Measurements from ENCODE around the gene GJD4.

- TF ChIP-seq RARB (CRISPR knock-in tag; IDR thresholded peaks at IDR 0.05) (no peak), ZFP3 (CRISPR knock-in tag; IDR thresholded peaks at IDR 0.05) (no peak), POU6F1 (CRISPR knock-in tag; IDR thresholded peaks at IDR 0.05; ENCODE audit: borderline replicate concordance, low read depth) (no peak), PATZ1 (CRISPR knock-in tag; IDR thresholded peaks at IDR 0.05; ENCODE audit: borderline replicate concordance) (no peak), ARNTL (CRISPR knock-in tag; IDR thresholded peaks at IDR 0.05; ENCODE audit: borderline replicate concordance, low read depth) (no peak), ESRRG (CRISPR knock-in tag; IDR thresholded peaks at IDR 0.05) (no peak)
- TF ChIP-seq, protein P1, sequence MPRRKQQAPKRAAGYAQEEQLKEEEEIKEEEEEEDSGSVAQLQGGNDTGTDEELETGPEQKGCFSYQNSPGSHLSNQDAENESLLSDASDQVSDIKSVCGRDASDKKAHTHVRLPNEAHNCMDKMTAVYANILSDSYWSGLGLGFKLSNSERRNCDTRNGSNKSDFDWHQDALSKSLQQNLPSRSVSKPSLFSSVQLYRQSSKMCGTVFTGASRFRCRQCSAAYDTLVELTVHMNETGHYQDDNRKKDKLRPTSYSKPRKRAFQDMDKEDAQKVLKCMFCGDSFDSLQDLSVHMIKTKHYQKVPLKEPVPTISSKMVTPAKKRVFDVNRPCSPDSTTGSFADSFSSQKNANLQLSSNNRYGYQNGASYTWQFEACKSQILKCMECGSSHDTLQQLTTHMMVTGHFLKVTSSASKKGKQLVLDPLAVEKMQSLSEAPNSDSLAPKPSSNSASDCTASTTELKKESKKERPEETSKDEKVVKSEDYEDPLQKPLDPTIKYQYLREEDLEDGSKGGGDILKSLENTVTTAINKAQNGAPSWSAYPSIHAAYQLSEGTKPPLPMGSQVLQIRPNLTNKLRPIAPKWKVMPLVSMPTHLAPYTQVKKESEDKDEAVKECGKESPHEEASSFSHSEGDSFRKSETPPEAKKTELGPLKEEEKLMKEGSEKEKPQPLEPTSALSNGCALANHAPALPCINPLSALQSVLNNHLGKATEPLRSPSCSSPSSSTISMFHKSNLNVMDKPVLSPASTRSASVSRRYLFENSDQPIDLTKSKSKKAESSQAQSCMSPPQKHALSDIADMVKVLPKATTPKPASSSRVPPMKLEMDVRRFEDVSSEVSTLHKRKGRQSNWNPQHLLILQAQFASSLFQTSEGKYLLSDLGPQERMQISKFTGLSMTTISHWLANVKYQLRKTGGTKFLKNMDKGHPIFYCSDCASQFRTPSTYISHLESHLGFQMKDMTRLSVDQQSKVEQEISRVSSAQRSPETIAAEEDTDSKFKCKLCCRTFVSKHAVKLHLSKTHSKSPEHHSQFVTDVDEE (CRISPR knock-in tag; IDR thresholded peaks at IDR 0.05) = no peak
- TF ChIP-seq, protein P2, sequence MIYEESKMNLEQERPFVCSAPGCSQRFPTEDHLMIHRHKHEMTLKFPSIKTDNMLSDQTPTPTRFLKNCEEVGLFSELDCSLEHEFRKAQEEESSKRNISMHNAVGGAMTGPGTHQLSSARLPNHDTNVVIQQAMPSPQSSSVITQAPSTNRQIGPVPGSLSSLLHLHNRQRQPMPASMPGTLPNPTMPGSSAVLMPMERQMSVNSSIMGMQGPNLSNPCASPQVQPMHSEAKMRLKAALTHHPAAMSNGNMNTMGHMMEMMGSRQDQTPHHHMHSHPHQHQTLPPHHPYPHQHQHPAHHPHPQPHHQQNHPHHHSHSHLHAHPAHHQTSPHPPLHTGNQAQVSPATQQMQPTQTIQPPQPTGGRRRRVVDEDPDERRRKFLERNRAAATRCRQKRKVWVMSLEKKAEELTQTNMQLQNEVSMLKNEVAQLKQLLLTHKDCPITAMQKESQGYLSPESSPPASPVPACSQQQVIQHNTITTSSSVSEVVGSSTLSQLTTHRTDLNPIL (CRISPR knock-in tag; IDR thresholded peaks at IDR 0.05; ENCODE audit: low read depth) = no peak
These were observed 35.3 kb upstream of the GJD4 start for GRCh38 chr10:35569836-35570235.
